ENCODE data around the gene DYNC1LI2.

DYNC1LI2 gene

DNA sequence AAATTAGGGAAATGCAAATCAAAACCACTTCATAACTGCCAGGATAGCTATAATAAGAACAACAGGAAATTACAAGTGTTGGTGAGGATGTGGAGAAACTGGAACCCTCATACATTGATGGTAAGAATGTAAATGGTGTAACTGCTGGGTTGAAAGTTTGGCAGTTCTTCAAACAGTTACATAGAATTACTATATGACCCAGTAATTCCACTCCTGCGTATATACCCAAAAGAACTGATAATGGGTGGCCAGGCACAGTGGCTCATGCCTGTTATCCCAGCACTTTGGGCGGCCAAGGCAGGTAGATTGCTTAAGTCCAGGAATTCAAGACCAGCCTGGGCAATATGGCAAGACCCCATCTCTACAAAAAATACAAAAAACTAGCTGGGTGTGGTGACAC is 50.4 kb downstream of the DYNC1LI2 start:
- H3K9me3 Mint-ChIP-seq = no peaks in the 10 kb centered on the region
- H3K27ac Mint-ChIP-seq = no peak overlapping the region
- no peaks in the 10 kb centered on the region for H3K36me3 Mint-ChIP-seq (ENCODE audit: low read depth)
- H3K4me1 Mint-ChIP-seq = no peaks in the 10 kb centered on the region
- no peak for DNase-seq
- TF ChIP-seq, protein P1, sequence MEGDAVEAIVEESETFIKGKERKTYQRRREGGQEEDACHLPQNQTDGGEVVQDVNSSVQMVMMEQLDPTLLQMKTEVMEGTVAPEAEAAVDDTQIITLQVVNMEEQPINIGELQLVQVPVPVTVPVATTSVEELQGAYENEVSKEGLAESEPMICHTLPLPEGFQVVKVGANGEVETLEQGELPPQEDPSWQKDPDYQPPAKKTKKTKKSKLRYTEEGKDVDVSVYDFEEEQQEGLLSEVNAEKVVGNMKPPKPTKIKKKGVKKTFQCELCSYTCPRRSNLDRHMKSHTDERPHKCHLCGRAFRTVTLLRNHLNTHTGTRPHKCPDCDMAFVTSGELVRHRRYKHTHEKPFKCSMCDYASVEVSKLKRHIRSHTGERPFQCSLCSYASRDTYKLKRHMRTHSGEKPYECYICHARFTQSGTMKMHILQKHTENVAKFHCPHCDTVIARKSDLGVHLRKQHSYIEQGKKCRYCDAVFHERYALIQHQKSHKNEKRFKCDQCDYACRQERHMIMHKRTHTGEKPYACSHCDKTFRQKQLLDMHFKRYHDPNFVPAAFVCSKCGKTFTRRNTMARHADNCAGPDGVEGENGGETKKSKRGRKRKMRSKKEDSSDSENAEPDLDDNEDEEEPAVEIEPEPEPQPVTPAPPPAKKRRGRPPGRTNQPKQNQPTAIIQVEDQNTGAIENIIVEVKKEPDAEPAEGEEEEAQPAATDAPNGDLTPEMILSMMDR (IDR thresholded peaks at IDR 0.05) = no peak
- no peak overlapping the region for H3K4me3 Mint-ChIP-seq
- peaks cover 37% of the 10 kb centered on the region for H3K27me3 Mint-ChIP-seq (ENCODE audit: low read depth, poor library complexity)

- Mint-ChIP-seq H3K27ac (no peak overlapping the region), H3K4me1 (peaks cover 5% of the 10 kb centered on the region), H3K27me3 (ENCODE audit: low read depth, poor library complexity) (peaks cover 46% of the 10 kb centered on the region), H3K36me3 (ENCODE audit: low read depth) (no peaks in the 10 kb centered on the region), H3K4me3 (no peak overlapping the region), H3K9me3 (no peaks in the 10 kb centered on the region)
- DNase-seq = no peak
- TF ChIP-seq, protein P1 (IDR thresholded peaks at IDR 0.05) = no peak
Measured at GRCh38 chr16:66699898-66700297, 51.5 kb downstream of the DYNC1LI2 start.

GRCh38 chr16:66698046-66698445 is 53.4 kb downstream of the DYNC1LI2 start:
- Mint-ChIP-seq H3K36me3 (ENCODE audit: low read depth) (no peaks in the 10 kb centered on the region), H3K4me3 (peak overlapping the region; percentile 84), H3K27ac (no peak overlapping the region), H3K9me3 (no peaks in the 10 kb centered on the region), H3K4me1 (peaks cover 10% of the 10 kb centered on the region), H3K27me3 (ENCODE audit: low read depth, poor library complexity) (peaks cover 50% of the 10 kb centered on the region)
- no peak for DNase-seq
- TF ChIP-seq, protein P1 (IDR thresholded peaks at IDR 0.05) = no peak

DNA sequence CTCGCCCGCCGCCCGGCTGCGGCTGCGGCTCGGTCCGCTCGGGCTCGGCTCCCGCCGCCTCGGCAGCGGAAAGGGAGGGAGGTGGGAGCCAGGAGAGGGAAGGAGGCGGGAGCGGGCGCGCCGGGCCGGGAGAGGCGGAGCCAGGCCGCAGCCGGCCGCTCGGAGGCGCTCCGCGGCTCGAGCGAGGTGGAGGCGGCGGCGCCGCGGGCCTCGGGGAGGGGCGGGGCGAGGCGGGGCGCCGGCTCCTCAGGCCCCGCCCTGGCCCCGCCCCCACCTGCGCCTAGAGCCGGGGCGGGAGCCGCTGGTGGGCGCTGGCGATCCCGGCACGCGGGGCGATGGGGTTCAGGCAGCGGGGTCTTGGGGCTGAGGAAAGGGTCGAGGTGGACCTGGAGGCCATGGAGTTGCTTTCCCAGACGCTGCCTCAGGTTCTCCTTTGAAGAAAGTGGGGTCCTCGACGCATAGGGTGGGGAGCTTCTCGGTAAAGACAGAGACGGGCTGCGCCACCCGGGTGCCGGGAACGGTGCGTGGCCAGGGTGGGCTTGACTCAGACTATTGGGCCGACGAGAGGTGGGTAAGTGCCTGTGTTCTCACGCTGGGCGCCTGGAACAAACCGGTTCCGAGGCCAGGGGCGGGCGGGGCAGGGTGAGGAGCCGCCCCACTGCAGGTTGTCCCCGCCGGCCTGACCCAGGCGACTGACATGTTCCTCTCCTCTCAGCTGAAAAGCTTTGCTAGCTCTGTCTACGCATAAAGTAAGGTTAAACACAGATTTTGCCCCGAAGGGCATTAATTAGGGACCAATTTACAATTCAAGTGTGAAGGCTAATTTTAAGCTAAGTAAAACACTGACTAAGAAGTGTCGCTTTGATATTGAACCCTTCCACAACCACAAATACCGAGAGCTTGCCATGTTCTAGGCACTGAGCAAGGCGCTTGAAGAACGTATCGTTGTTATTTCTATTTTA is 54.5 kb downstream of the DYNC1LI2 start, which contains the start of gene CMTM4:
Gene CMTM4 (minus strand): TSS at position 75 of the 962 bp plus-strand sequence. CDS start 218 bp downstream, outside the sequence.
- no peak within 1 kb of the TSS for H3K27ac Mint-ChIP-seq

GRCh38 chr16:66695935-66696668 is 55.3 kb downstream of the DYNC1LI2 start:
- TF ChIP-seq, protein P1 (IDR thresholded peaks at IDR 0.05) = no peak
- no peaks in the 10 kb centered on the region for H3K9me3 Mint-ChIP-seq
- H3K27ac Mint-ChIP-seq = no peak overlapping the region
- H3K4me3 Mint-ChIP-seq = peak overlapping the region; percentile 83
- H3K36me3 Mint-ChIP-seq (ENCODE audit: low read depth) = no peaks in the 10 kb centered on the region
- peaks cover 10% of the 10 kb centered on the region for H3K4me1 Mint-ChIP-seq
- peak; percentile 25 for DNase-seq
- H3K27me3 Mint-ChIP-seq (ENCODE audit: low read depth, poor library complexity) = peaks cover 42% of the 10 kb centered on the region

More for the DNA sequence above, 54.5 kb downstream of the DYNC1LI2 start, which contains the start of gene CMTM4:
- H3K36me3 Mint-ChIP-seq (ENCODE audit: low read depth) = no peaks in the 10 kb centered on the region
- peaks cover 44% of the 10 kb centered on the region for H3K27me3 Mint-ChIP-seq (ENCODE audit: low read depth, poor library complexity)
- peak within 1 kb of the TSS; percentile 84 for H3K4me3 Mint-ChIP-seq
- H3K9me3 Mint-ChIP-seq = no peaks in the 10 kb centered on the region
- peak; percentile 87 for DNase-seq
- peaks cover 10% of the 10 kb centered on the region for H3K4me1 Mint-ChIP-seq
- TF ChIP-seq, protein P1 (IDR thresholded peaks at IDR 0.05) = no peak

Measured in nephron progenitor cell (in vitro differentiated cells).